Fibroblast of the conjunctiva (primary cell): ENCODE data around the gene KRTAP5-2.
"Not testable (repeated sequence)": the region's sequence is repeated elsewhere in the genome, so short reads cannot be mapped to it uniquely, and the experiment has no call there.

Source experiments
- DNase-seq: peaks from one replicate; pipeline ENCODE4 v3.0.0-alpha.2; 2010; ENCODE audit warnings: low read depth

The KRTAP5-2 gene

GRCh38 chr11:1597994-1598380, at the start of gene KRTAP5-2:
TSS of gene KRTAP5-2 (minus strand) at chr11:1598294. CDS start at chr11:1598250, 44 bp downstream.
- no peak for DNase-seq

- not testable (repeated sequence) for DNase-seq
These were observed 48.4 kb upstream of the KRTAP5-2 start for GRCh38 chr11:1646540-1646939.

GRCh38 chr11:1645357-1645821, 47.3 kb upstream of the KRTAP5-2 start:
- DNase-seq: no peak

- DNase-seq: no peak
These were observed 46.7 kb upstream of the KRTAP5-2 start for GRCh38 chr11:1644601-1645356.

GRCh38 chr11:1643146-1643690, 45.1 kb upstream of the KRTAP5-2 start:
- DNase-seq: no peak

- no peak for DNase-seq
These were observed 44.4 kb upstream of the KRTAP5-2 start for GRCh38 chr11:1642288-1643145.

GRCh38 chr11:1641096-1641495, 43.0 kb upstream of the KRTAP5-2 start:
- DNase-seq: no peak

- no peak for DNase-seq
These were observed 42.2 kb upstream of the KRTAP5-2 start for GRCh38 chr11:1640076-1640946.

GRCh38 chr11:1639666-1640065, 41.6 kb upstream of the KRTAP5-2 start:
- no peak for DNase-seq

- DNase-seq: no peak
These were observed 41.1 kb upstream of the KRTAP5-2 start for GRCh38 chr11:1639102-1639620.

- no peak for DNase-seq
These were observed 40.2 kb upstream of the KRTAP5-2 start for GRCh38 chr11:1638344-1638743.

- DNase-seq: no peak
These were observed 39.5 kb upstream of the KRTAP5-2 start for GRCh38 chr11:1637628-1638027.

- DNase-seq: no peak
These were observed 38.3 kb upstream of the KRTAP5-2 start for GRCh38 chr11:1636291-1636950.

GRCh38 chr11:1633864-1634263, 35.8 kb upstream of the KRTAP5-2 start:
- no peak for DNase-seq

GRCh38 chr11:1632053-1632714, 34.1 kb upstream of the KRTAP5-2 start:
- no peak for DNase-seq

GRCh38 chr11:1631066-1631568, 33.0 kb upstream of the KRTAP5-2 start:
- DNase-seq: no peak

GRCh38 chr11:1630271-1630670, 32.2 kb upstream of the KRTAP5-2 start:
- no peak for DNase-seq

GRCh38 chr11:1629326-1630185, 31.5 kb upstream of the KRTAP5-2 start, which contains the start of gene KRTAP5-5:
TSS of gene KRTAP5-5 (plus strand) at chr11:1629775. CDS start at chr11:1629841, 66 bp downstream.
- DNase-seq: no peak
